NB4 (cell line): ENCODE measurements around the gene RPL38.
A peak's percentile ranks its signal among the peaks of the same experiment; 100 is the strongest.

Experiments used
- DNase-seq: peaks from one replicate; pipeline ENCODE4 v3.0.0; 2010; ENCODE audit warnings: low read depth
- H3K4me3 ChIP-seq: one replicate; pipeline ENCODE4 v1.5.1; 2011; ENCODE audit warnings: mild to moderate bottlenecking, low read depth, low read length, moderate library complexity
- CTCF ChIP-seq: IDR thresholded peaks from one replicate; pipeline ENCODE4 v1.5.1; 2012; ENCODE audit warnings: low read depth, low read length
- MAX ChIP-seq: IDR thresholded peaks from 2 replicates; pipeline ENCODE4 v1.6.1; 2011; ENCODE audit warnings: low read depth, low read length
- MYC ChIP-seq: IDR thresholded peaks from 2 replicates; pipeline ENCODE4 v1.6.1; 2011; ENCODE audit warnings: low read depth, low read length
- POLR2A ChIP-seq: IDR thresholded peaks from 2 replicates; pipeline ENCODE4 v1.6.1; 2011; ENCODE audit warnings: mild to moderate bottlenecking; ENCODE audit not compliant: insufficient read length; ENCODE audit errors: extremely low read depth

RPL38 gene

GRCh38 chr17:74159226-74159840 is 44.1 kb upstream of the RPL38 start:
- TF ChIP-seq CTCF (no peak), MYC (no peak), POLR2A (no peak)
- no peak for DNase-seq
- no peak overlapping the region for H3K4me3 ChIP-seq

GRCh38 chr17:74160656-74161502 is 42.6 kb upstream of the RPL38 start:
- no peak overlapping the region for H3K4me3 ChIP-seq
- TF ChIP-seq MYC (no peak), MAX (no peak), POLR2A (no peak), CTCF (no peak)
- no peak for DNase-seq

- no peak overlapping the region for H3K4me3 ChIP-seq
- no peak for DNase-seq
- TF ChIP-seq MAX (no peak), POLR2A (no peak), CTCF (no peak), MYC (no peak)
These were observed 42.0 kb upstream of the RPL38 start for GRCh38 chr17:74161503-74161875.

- TF ChIP-seq CTCF (no peak), MAX (no peak)
- no peak overlapping the region for H3K4me3 ChIP-seq
- DNase-seq: peak; percentile 26
These were observed 40.1 kb upstream of the RPL38 start for GRCh38 chr17:74163271-74163821.

- DNase-seq: no peak
- H3K4me3 ChIP-seq: no peak overlapping the region
- no peak for TF ChIP-seq CTCF
- no peak for TF ChIP-seq MYC
- TF ChIP-seq POLR2A: no peak
- TF ChIP-seq MAX: no peak
These were observed 39.6 kb upstream of the RPL38 start for GRCh38 chr17:74163836-74164235.
